ENCODE measurements around the gene GPC1. TPM values are rescaled to one million over a fixed set of nuclear protein-coding genes. Genes with fewer than 3 reads are reported as not detected.
"Not testable (repeated sequence)": the region's sequence is repeated elsewhere in the genome, so short reads cannot be mapped to it uniquely, and the experiment has no call there.

Gene GPC1
- total and polyA plus RNA-seq, 2 donors (not counting 1 experiment from before 2014, with no cell fraction given) = 1.2 to 3.3 TPM

GRCh38 chr2:240494194-240494793 is 58.8 kb downstream of the GPC1 start:
- Histone ChIP-seq H2AFZ (ENCODE audit: insufficient read depth, low read depth, low read length, poor library complexity, severe bottlenecking) (no peak overlapping the region), H3K79me2 (ENCODE audit: control insufficient read depth, insufficient read depth, low read length) (no peaks in the 10 kb centered on the region), H3K9me3 (ENCODE audit: control extremely low read depth in 1 of 3, control insufficient read depth in 2 of 3, insufficient read depth in 1 of 3, low read length in 2 of 3) (peaks cover 5 to 31% (median 26%) of the 10 kb centered on the region in 3 donors), H3K9ac (ENCODE audit: low read length) (no peak overlapping the region), H4K20me1 (ENCODE audit: control insufficient read depth, insufficient read depth, low read length, poor library complexity, severe bottlenecking) (no peaks in the 10 kb centered on the region), H3K4me1 (ENCODE audit: control insufficient read depth in 2 of 2, insufficient read depth in 2 of 2, low read length in 2 of 2) (peaks cover 0 to 6% of the 10 kb centered on the region in 2 donors), H3K27ac (ENCODE audit: low read length in 2 of 2) (no peak overlapping the region), H3K4me2 (replicated peaks; ENCODE audit: low read depth, low read length, poor library complexity, severe bottlenecking) (no peak overlapping the region), H3K36me3 (replicated peaks in 1 of 2; ENCODE audit: control extremely low read depth in 1 of 2, control insufficient read depth in 1 of 2, extremely low read depth in 1 of 2, insufficient read depth in 2 of 2, low read length in 1 of 2) (peaks cover 0 to 12% of the 10 kb centered on the region in 2 experiments), H3K4me3 (ENCODE audit: control extremely low read depth in 1 of 5, extremely low read depth in 1 of 5, insufficient read depth in 1 of 5, low read depth in 2 of 5, low read length in 4 of 5) (no peak overlapping the region), H3K27me3 (replicated peaks in 1 of 4; ENCODE audit: control extremely low read depth in 1 of 4, control insufficient read depth in 3 of 4, insufficient read depth in 4 of 4, low read length in 3 of 4) (no peaks in the 10 kb centered on the region)
- ChIA-PET CTCF (no interaction called here), POLR2A (no interaction called here)
- Mint-ChIP-seq H3K27ac (no peak overlapping the region), H3K9me3 (ENCODE audit: insufficient read depth) (peaks cover 14% of the 10 kb centered on the region), H3K4me1 (no peaks in the 10 kb centered on the region), H3K27me3 (no peaks in the 10 kb centered on the region), H3K4me3 (no peak overlapping the region)
- intact Hi-C loops (cut with micrococcal nuclease) = no loop called here
- no peak for ATAC-seq (ENCODE audit: low read depth)
- WGBS (ENCODE audit: insufficient coverage) = no CpG with 5 or more reads among the region's 1 CpG
- TF ChIP-seq EZH2 (IDR thresholded peaks at IDR 0.05; ENCODE audit: borderline replicate concordance, insufficient read depth, low read depth, low read length, poor library complexity, severe bottlenecking) (no peak), CTCF (IDR thresholded peaks at IDR 0.05) (no peak)
- no peak for DNase-seq

- H3K4me1 ChIP-seq (ENCODE audit: control insufficient read depth in 2 of 2, insufficient read depth in 2 of 2, low read length in 2 of 2); H3K4me2 ChIP-seq (replicated peaks; ENCODE audit: low read depth, low read length, poor library complexity, severe bottlenecking); H3K79me2 ChIP-seq (ENCODE audit: control insufficient read depth, insufficient read depth, low read length); ATAC-seq (ENCODE audit: low read depth); H3K4me3 ChIP-seq (ENCODE audit: control extremely low read depth in 1 of 5, extremely low read depth in 1 of 5, insufficient read depth in 1 of 5, low read depth in 2 of 5, low read length in 4 of 5); intact Hi-C loops (cut with micrococcal nuclease); H3K4me3 Mint-ChIP-seq; H3K4me1 Mint-ChIP-seq; DNase-seq; H2AFZ ChIP-seq (ENCODE audit: insufficient read depth, low read depth, low read length, poor library complexity, severe bottlenecking); H3K9ac ChIP-seq (ENCODE audit: low read length); H3K27me3 Mint-ChIP-seq; H3K27ac ChIP-seq (ENCODE audit: low read length in 2 of 2); H3K27me3 ChIP-seq (replicated peaks in 1 of 4; ENCODE audit: control extremely low read depth in 1 of 4, control insufficient read depth in 3 of 4, insufficient read depth in 4 of 4, low read length in 3 of 4); POLR2A ChIA-PET; H3K27ac Mint-ChIP-seq; H4K20me1 ChIP-seq (ENCODE audit: control insufficient read depth, insufficient read depth, low read length, poor library complexity, severe bottlenecking); CTCF ChIA-PET: not testable (repeated sequence)
- 100% methylated on average over 1 of the region's 11 CpGs for WGBS (ENCODE audit: insufficient coverage)
- peaks cover 5 to 26% (median 26%) of the 10 kb centered on the region in 3 donors for H3K9me3 ChIP-seq (ENCODE audit: control extremely low read depth in 1 of 3, control insufficient read depth in 2 of 3, insufficient read depth in 1 of 3, low read length in 2 of 3)
- peaks cover 0 to 16% of the 10 kb centered on the region in 2 experiments for H3K36me3 ChIP-seq (replicated peaks in 1 of 2; ENCODE audit: control extremely low read depth in 1 of 2, control insufficient read depth in 1 of 2, extremely low read depth in 1 of 2, insufficient read depth in 2 of 2, low read length in 1 of 2)
- H3K9me3 Mint-ChIP-seq (ENCODE audit: insufficient read depth) = peaks cover 14% of the 10 kb centered on the region
These were observed 59.5 kb downstream of the GPC1 start for GRCh38 chr2:240494942-240495341.

- H3K4me2 ChIP-seq (replicated peaks; ENCODE audit: low read depth, low read length, poor library complexity, severe bottlenecking); H3K27me3 ChIP-seq (replicated peaks in 1 of 4; ENCODE audit: control extremely low read depth in 1 of 4, control insufficient read depth in 3 of 4, insufficient read depth in 4 of 4, low read length in 3 of 4); H3K4me3 Mint-ChIP-seq; CTCF ChIA-PET; DNase-seq; H3K4me3 ChIP-seq (ENCODE audit: control extremely low read depth in 1 of 5, extremely low read depth in 1 of 5, insufficient read depth in 1 of 5, low read depth in 2 of 5, low read length in 4 of 5); H3K9ac ChIP-seq (ENCODE audit: low read length); H2AFZ ChIP-seq (ENCODE audit: insufficient read depth, low read depth, low read length, poor library complexity, severe bottlenecking); H3K27ac ChIP-seq (ENCODE audit: low read length in 2 of 2); H3K27me3 Mint-ChIP-seq; H3K79me2 ChIP-seq (ENCODE audit: control insufficient read depth, insufficient read depth, low read length); H4K20me1 ChIP-seq (ENCODE audit: control insufficient read depth, insufficient read depth, low read length, poor library complexity, severe bottlenecking); H3K9me3 Mint-ChIP-seq (ENCODE audit: insufficient read depth); H3K4me1 ChIP-seq (ENCODE audit: control insufficient read depth in 2 of 2, insufficient read depth in 2 of 2, low read length in 2 of 2); intact Hi-C loops (cut with micrococcal nuclease); ATAC-seq (ENCODE audit: low read depth); H3K4me1 Mint-ChIP-seq; H3K27ac Mint-ChIP-seq: not testable (repeated sequence)
- H3K36me3 ChIP-seq (replicated peaks in 1 of 2; ENCODE audit: control extremely low read depth in 1 of 2, control insufficient read depth in 1 of 2, extremely low read depth in 1 of 2, insufficient read depth in 2 of 2, low read length in 1 of 2) = peaks cover 0 to 18% of the 10 kb centered on the region in 2 experiments
- POLR2A ChIA-PET = interaction anchor here (0.6 kb wide), 1 partner anchor 87 kb away, joined by 4 read pairs; no protein-coding TSS in a partner anchor
- H3K9me3 ChIP-seq (ENCODE audit: control extremely low read depth in 1 of 3, control insufficient read depth in 2 of 3, insufficient read depth in 1 of 3, low read length in 2 of 3) = peaks cover 0 to 22% (median 8%) of the 10 kb centered on the region in 3 donors
- WGBS (ENCODE audit: insufficient coverage) = 100% methylated on average over 5 of the region's 7 CpGs
These were observed 61.6 kb downstream of the GPC1 start for GRCh38 chr2:240497082-240497481.
